Activated CD4-positive, alpha-beta memory T cell treated with anti-CD3 and anti-CD28 coated beads, Interleukin-2, amount 10 ng/mL, durations not matched to agents 7 days and 5 days (primary cell): ENCODE measurements around the gene SDCCAG8. TPM values are rescaled to one million over a fixed set of nuclear protein-coding genes. Genes with fewer than 3 reads are reported as not detected.
"Not testable (repeated sequence)": the region's sequence is repeated elsewhere in the genome, so short reads cannot be mapped to it uniquely, and the experiment has no call there.

ENCODE experiments used
- CTCF ChIA-PET: fragments of 350-600 bp; sonication (Branson Sonifier 250); formaldehyde crosslinking; loops from one replicate; lab custom pipeline; 2021; ENCODE audit warnings: antibody characterized with exemption, inconsistent platforms; lab: Charles Lee
- POLR2A ChIA-PET: fragments of 350-600 bp; sonication (Branson Sonifier 250); formaldehyde crosslinking; loops from one replicate; lab custom pipeline; 2021; ENCODE audit warnings: antibody characterized with exemption; lab: Charles Lee
- DNase-seq: peaks from one replicate; pipeline ENCODE4 v3.0.0-alpha.2; 2020
- H3K27ac Mint-ChIP-seq: one replicate; pipeline ENCODE4 v1.8.0; 2021; ENCODE audit warnings: mild to moderate bottlenecking, mixed read lengths
- H3K27me3 Mint-ChIP-seq: one replicate; pipeline ENCODE4 v1.8.0; 2021; ENCODE audit warnings: mixed read lengths
- H3K36me3 Mint-ChIP-seq: one replicate; pipeline ENCODE4 v1.8.0; 2021; ENCODE audit warnings: low read depth, mixed read lengths
- H3K4me1 Mint-ChIP-seq: one replicate; pipeline ENCODE4 v1.8.0; 2021; ENCODE audit warnings: mixed read lengths
- H3K4me3 Mint-ChIP-seq: one replicate; pipeline ENCODE4 v1.8.0; 2021; ENCODE audit warnings: mild to moderate bottlenecking, mixed read lengths
- H3K9me3 Mint-ChIP-seq: one replicate; pipeline ENCODE4 v1.8.0; 2021; ENCODE audit warnings: mixed read lengths
- total RNA-seq, 2 experiments: library from RNA; stranded (reverse); gene quantifications; one replicate each; pipeline ENCODE4 v1.2.3, GENCODE V29; 2021

Gene SDCCAG8
- total RNA-seq, 2 experiments from 2014 or later, result 18.8 to 20.3 TPM

GRCh38 chr1:243323491-243323890 lies 67.7 kb downstream of the SDCCAG8 start:
- no peak for DNase-seq
- Mint-ChIP-seq H3K4me3 (no peak overlapping the region), H3K27ac (no peak overlapping the region), H3K36me3 (no peaks in the 10 kb centered on the region), H3K27me3 (no peaks in the 10 kb centered on the region), H3K9me3 (no peaks in the 10 kb centered on the region), H3K4me1 (no peaks in the 10 kb centered on the region)
- CTCF ChIA-PET, result no interaction called here
- POLR2A ChIA-PET, result no interaction called here

DNA sequence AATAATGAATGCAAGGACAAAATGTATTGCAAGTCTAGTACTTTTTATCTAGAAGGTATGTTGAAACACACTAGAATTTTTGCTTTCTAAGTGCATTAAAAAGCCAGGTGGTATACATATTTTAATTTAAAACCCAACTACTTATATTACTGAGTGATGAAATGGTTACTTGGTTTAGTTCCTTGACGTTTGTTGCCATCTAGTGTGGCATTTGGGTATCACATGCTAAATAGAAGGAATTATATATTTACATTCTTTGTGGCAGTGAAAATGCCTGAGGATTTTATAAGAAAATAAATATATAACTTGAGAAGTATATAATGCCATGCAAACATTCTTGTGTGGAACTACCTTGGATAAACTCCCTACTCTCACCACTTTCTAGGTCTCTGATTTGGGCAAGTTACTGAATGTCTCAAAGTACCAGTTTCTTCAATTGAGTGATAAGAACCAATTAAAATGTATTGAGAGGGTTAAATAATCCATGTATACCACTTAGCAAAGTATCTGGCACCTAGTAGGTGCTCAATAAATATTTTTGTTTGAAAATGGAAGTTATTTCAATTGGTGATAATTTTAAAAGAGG lies 69.6 kb downstream of the SDCCAG8 start:
- no peaks in the 10 kb centered on the region for H3K36me3 Mint-ChIP-seq
- H3K27ac Mint-ChIP-seq, result no peak overlapping the region
- H3K9me3 Mint-ChIP-seq, result no peaks in the 10 kb centered on the region
- ChIA-PET CTCF (no interaction called here), POLR2A (no interaction called here)
- no peaks in the 10 kb centered on the region for H3K27me3 Mint-ChIP-seq
- no peak overlapping the region for H3K4me3 Mint-ChIP-seq
- no peaks in the 10 kb centered on the region for H3K4me1 Mint-ChIP-seq
- DNase-seq, result no peak

DNA sequence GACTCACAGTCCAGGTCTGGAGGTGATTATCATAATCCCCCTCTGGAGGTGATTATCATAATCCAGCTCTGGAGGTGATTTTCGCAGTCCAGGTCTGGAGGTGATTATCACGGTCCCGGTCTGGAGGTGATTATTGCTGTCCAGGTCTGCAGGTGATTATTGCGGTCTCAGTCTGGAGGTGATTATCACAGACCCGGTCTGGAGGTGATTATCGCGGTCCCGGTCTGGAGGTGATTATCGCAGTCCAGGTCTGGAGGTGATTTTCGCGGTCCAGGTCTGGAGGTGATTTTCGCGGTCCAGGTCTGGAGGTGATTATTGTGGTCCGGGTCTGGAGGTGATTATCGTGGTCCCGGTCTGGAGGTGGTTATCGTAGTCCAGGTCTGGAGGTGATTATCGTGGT lies 76.6 kb downstream of the SDCCAG8 start:
- no peak overlapping the region for H3K27ac Mint-ChIP-seq
- ChIA-PET CTCF (no interaction called here), POLR2A (no interaction called here)
- peaks cover 13% of the 10 kb centered on the region for H3K36me3 Mint-ChIP-seq
- no peaks in the 10 kb centered on the region for H3K27me3 Mint-ChIP-seq
- H3K4me3 Mint-ChIP-seq, result no peak overlapping the region
- DNase-seq, result no peak
- no peaks in the 10 kb centered on the region for H3K4me1 Mint-ChIP-seq
- H3K9me3 Mint-ChIP-seq, result no peaks in the 10 kb centered on the region

DNA sequence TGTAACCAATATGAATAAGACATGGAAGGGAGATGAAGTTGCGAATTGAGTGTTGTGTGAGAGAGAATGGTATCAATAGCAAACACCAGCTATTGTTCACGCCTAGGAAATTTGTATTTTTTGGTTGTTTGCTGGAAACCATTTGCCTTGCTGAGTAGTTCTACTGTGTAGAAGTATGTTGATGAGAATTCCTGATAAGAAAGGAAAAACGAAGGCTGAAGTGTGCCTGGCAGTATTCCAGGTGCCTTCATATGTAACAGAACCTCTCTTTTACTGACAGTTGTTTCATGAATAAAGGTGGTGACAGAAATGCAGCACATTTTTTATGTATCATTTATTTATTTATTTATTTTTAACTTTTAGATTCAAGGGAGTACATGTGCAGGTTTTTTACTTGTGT lies 79.5 kb downstream of the SDCCAG8 start:
- no peaks in the 10 kb centered on the region for H3K27me3 Mint-ChIP-seq
- H3K27ac Mint-ChIP-seq, result no peak overlapping the region
- ChIA-PET POLR2A (no interaction called here), CTCF (interaction anchor here (3.0 kb wide), 1 partner anchor 8 kb away, joined by 13 read pairs; no protein-coding TSS in a partner anchor)
- no peaks in the 10 kb centered on the region for H3K9me3 Mint-ChIP-seq
- H3K36me3 Mint-ChIP-seq, result peaks cover 13% of the 10 kb centered on the region
- no peaks in the 10 kb centered on the region for H3K4me1 Mint-ChIP-seq
- H3K4me3 Mint-ChIP-seq, result no peak overlapping the region
- no peak for DNase-seq

GRCh38 chr1:243336163-243336562 lies 80.3 kb downstream of the SDCCAG8 start:
- Mint-ChIP-seq H3K36me3 (peaks cover 13% of the 10 kb centered on the region), H3K4me1 (no peaks in the 10 kb centered on the region), H3K27ac (no peak overlapping the region), H3K27me3 (no peaks in the 10 kb centered on the region), H3K9me3 (no peaks in the 10 kb centered on the region), H3K4me3 (no peak overlapping the region)
- POLR2A ChIA-PET, result no interaction called here
- CTCF ChIA-PET, result interaction anchor here (3.0 kb wide), 1 partner anchor 7 kb away, joined by 13 read pairs; no protein-coding TSS in a partner anchor
- DNase-seq, result no peak

GRCh38 chr1:243338848-243339247 lies 83.0 kb downstream of the SDCCAG8 start:
- DNase-seq, H3K27me3 Mint-ChIP-seq, CTCF ChIA-PET, H3K27ac Mint-ChIP-seq, H3K4me3 Mint-ChIP-seq, H3K4me1 Mint-ChIP-seq, H3K9me3 Mint-ChIP-seq, H3K36me3 Mint-ChIP-seq: not testable (repeated sequence)
- POLR2A ChIA-PET, result interaction anchor here (1.3 kb wide), 1 partner anchor 83 kb away, joined by 3 read pairs; no protein-coding TSS in a partner anchor

- ChIA-PET CTCF (no interaction called here), POLR2A (no interaction called here)
- H3K9me3 Mint-ChIP-seq, result no peaks in the 10 kb centered on the region
- DNase-seq, result no peak
- no peak overlapping the region for H3K4me3 Mint-ChIP-seq
- H3K36me3 Mint-ChIP-seq, result no peaks in the 10 kb centered on the region
- no peak overlapping the region for H3K27ac Mint-ChIP-seq
- peaks cover 4% of the 10 kb centered on the region for H3K4me1 Mint-ChIP-seq
- no peaks in the 10 kb centered on the region for H3K27me3 Mint-ChIP-seq
Measured at GRCh38 chr1:243341074-243341473, 85.2 kb downstream of the SDCCAG8 start.

DNA sequence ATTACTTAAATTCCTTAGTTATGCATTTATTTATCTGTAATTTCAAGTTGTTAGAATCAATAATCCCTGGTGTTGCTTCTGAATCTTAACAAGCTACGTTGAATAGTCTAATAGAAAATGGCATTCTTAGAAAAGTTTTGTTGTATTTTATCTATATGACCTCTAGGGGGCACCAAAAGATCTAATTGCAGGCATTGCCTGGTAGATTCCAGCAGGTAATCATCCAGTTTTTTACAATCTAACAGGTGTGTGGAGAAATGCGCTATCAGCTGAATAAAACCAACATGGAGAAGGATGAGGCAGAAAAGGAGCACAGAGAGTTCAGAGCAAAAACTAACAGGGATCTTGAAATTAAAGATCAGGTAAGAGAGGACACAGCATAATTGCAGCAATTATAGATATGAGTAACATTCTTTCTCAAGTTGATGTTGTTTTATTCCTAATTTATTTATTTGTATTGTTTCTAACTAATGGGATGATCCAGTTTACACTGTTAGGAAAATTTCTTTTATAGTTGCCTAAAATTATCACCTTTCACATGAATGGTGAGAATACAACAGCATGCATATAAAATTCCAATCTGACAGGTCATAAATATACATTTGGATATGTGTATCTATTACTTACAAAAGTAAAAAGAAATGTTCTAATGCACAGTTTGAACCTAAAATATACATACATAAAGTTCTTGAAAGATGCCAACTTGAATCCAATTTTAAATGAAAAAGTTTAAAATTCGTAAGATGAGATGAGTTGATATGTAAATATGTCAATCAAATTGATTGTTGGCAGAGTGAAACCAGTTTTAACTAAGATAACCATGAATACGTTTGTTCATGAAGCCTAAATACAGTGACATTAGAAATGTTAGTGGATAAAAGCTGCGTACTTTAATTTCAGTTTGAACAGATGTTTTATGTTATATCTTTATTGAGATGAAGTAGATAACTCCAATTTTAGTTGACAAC lies 88.4 kb downstream of the SDCCAG8 start:
- Mint-ChIP-seq H3K27ac (no peak overlapping the region), H3K4me3 (no peak overlapping the region), H3K36me3 (no peaks in the 10 kb centered on the region), H3K27me3 (no peaks in the 10 kb centered on the region), H3K9me3 (no peaks in the 10 kb centered on the region), H3K4me1 (peaks cover 4% of the 10 kb centered on the region)
- CTCF ChIA-PET, result interaction anchor here (0.6 to 2.8 kb wide), 26 partner anchors 9 to 955 kb away, joined by 3 to 19 read pairs (median 4); no protein-coding TSS in a partner anchor
- no peak for DNase-seq
- POLR2A ChIA-PET, result no interaction called here

- no peaks in the 10 kb centered on the region for H3K27me3 Mint-ChIP-seq
- peaks cover 4% of the 10 kb centered on the region for H3K4me1 Mint-ChIP-seq
- CTCF ChIA-PET, result interaction anchor here (2.8 kb wide), 1 partner anchor 64 kb away, joined by 19 read pairs; no protein-coding TSS in a partner anchor
- H3K27ac Mint-ChIP-seq, result no peak overlapping the region
- H3K9me3 Mint-ChIP-seq, result no peaks in the 10 kb centered on the region
- DNase-seq, result no peak
- no peak overlapping the region for H3K4me3 Mint-ChIP-seq
- POLR2A ChIA-PET, result no interaction called here
- H3K36me3 Mint-ChIP-seq, result no peaks in the 10 kb centered on the region
Measured at GRCh38 chr1:243345205-243345604, 89.4 kb downstream of the SDCCAG8 start.

DNA sequence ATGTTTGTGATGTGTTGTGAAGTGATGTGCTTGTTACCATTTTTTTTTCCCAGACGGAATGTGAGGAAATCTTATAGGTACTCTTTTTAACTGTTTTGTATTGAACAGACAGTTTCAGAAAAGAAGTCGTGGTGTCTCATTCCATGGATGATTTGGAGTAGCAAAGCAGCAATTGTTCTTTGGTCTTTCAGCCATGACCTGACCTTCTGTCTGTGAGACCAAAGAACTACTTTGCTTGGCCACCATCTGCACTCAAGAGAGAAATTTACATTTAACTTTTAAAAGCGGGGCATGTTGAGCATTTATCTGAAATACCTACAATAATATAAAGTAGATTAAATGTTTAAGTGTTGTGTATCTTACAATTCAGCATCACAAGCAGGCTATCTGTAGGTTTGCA lies 90.2 kb downstream of the SDCCAG8 start:
- DNase-seq, result no peak
- H3K4me3 Mint-ChIP-seq, result no peak overlapping the region
- POLR2A ChIA-PET, result no interaction called here
- CTCF ChIA-PET, result interaction anchor here (0.9 kb wide), 1 partner anchor 75 kb away, joined by 3 read pairs; no protein-coding TSS in a partner anchor
- H3K36me3 Mint-ChIP-seq, result no peaks in the 10 kb centered on the region
- H3K4me1 Mint-ChIP-seq, result peaks cover 4% of the 10 kb centered on the region
- no peaks in the 10 kb centered on the region for H3K27me3 Mint-ChIP-seq
- H3K9me3 Mint-ChIP-seq, result no peaks in the 10 kb centered on the region
- no peak overlapping the region for H3K27ac Mint-ChIP-seq

DNA sequence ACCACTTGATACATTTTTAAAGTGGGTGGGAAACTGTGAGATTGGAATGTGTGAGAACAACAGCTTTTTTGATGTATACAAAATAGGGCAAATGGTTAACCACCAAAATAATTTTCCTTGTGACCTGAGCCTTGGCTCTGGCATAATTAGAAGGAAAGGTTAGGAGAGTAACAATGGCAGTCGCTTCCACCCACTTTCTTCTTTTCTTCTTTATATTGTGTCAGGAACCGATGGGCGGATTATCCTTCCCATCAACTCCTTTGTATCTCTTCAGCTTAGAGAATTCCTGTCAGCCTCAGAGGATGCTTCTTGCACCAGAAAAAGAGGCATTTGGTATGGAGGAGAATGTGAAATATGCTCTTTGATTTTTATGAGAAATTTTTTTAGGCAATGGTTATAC lies 90.6 kb downstream of the SDCCAG8 start:
- Mint-ChIP-seq H3K4me1 (peaks cover 4% of the 10 kb centered on the region), H3K4me3 (no peak overlapping the region), H3K36me3 (no peaks in the 10 kb centered on the region), H3K27ac (no peak overlapping the region), H3K27me3 (no peaks in the 10 kb centered on the region), H3K9me3 (no peaks in the 10 kb centered on the region)
- CTCF ChIA-PET, result interaction anchor here (0.9 kb wide), 1 partner anchor 75 kb away, joined by 3 read pairs; no protein-coding TSS in a partner anchor
- no peak for DNase-seq
- POLR2A ChIA-PET, result no interaction called here

GRCh38 chr1:243348331-243348730 lies 92.5 kb downstream of the SDCCAG8 start:
- Mint-ChIP-seq H3K27me3 (no peaks in the 10 kb centered on the region), H3K4me1 (peaks cover 4% of the 10 kb centered on the region), H3K27ac (no peak overlapping the region), H3K9me3 (no peaks in the 10 kb centered on the region), H3K4me3 (no peak overlapping the region), H3K36me3 (peaks cover 2% of the 10 kb centered on the region)
- no peak for DNase-seq
- ChIA-PET POLR2A (no interaction called here), CTCF (no interaction called here)

- no peak for DNase-seq
- no peak overlapping the region for H3K4me3 Mint-ChIP-seq
- no peaks in the 10 kb centered on the region for H3K9me3 Mint-ChIP-seq
- peaks cover 8% of the 10 kb centered on the region for H3K4me1 Mint-ChIP-seq
- peaks cover 2% of the 10 kb centered on the region for H3K36me3 Mint-ChIP-seq
- no peaks in the 10 kb centered on the region for H3K27me3 Mint-ChIP-seq
- no peak overlapping the region for H3K27ac Mint-ChIP-seq
- CTCF ChIA-PET, result interaction anchor here (1.0 kb wide), 2 partner anchors 923 to 924 kb away, joined by 3 read pairs; no protein-coding TSS in a partner anchor
- POLR2A ChIA-PET, result no interaction called here
Measured at GRCh38 chr1:243349128-243349527, 93.3 kb downstream of the SDCCAG8 start.
